GM21619 (cell line): Measurements from ENCODE around the gene SEPTIN3.

Source experiments
- ATAC-seq: cut with Tn5 transposase; IDR thresholded peaks from one replicate; pipeline ENCODE4 v1.9.1; 2021; ENCODE audit not compliant: unreplicated experiment

SEPTIN3 gene

DNA sequence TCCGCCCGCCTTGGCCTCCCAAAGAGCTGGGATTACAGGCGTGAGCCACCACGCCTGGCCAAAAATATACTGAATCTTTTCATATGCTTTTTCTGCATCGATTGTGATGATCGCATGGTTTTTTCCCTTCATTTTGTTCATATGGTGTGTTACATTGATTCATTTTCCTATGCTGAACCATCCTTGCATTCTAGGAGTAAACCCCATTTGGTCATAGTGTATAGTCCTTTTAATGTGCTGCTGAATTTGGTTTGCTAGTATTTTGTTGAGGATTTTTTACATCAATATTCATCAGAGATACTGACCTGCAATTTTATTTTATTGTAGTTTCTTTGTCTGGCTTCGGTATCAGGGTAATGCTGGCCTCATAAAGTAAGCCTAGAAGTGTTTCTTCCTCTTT lies 41.5 kb downstream of the SEPTIN3 start:
- ATAC-seq, result no peak

DNA sequence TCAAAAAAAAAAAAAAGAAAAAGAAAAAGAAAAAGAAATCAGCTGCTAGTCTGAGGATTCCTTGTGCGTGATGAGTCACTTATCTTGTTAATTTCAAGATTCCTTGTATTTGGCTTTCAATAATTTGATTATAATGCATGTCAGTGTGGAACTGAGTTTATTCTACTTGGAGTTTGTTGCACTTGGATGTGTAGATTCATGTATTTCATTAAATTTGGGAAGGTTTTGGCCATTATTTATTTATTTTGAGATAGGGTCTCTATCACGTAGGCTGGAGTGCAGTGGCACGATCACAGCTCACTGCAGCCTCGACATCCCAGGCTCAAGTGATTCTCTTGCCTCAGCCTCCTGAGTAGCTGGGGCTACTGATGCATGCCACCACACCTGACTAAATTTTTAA lies 44.1 kb downstream of the SEPTIN3 start:
- no peak for ATAC-seq

- ATAC-seq, result no peak
Measured at GRCh38 chr22:42016111-42016510, 46.9 kb downstream of the SEPTIN3 start.

GRCh38 chr22:42018224-42018623 lies 49.0 kb downstream of the SEPTIN3 start:
- ATAC-seq, result no peak
